ENCODE results near the gene UTP25.

DNA sequence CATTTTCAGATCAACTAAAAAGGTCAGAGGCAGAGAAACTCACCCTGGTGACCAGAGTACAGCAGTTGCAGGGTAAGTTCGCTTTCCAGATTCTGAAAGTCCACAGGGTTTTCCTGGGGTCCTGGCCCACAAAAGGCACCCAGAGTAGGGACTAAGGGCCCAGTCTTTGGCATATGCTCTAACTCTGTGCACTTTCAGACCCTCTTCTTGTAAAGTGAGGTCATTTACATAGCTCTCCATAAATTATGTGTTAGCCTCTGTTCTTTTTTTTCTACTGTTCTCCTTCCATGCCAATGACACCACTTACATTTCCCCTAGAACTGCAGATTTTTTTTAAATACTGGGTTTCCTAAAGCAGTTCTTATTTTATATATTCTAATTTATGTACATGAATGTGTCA is 49.7 kb upstream of the UTP25 start:
- TF ChIP-seq SIN3A (IDR thresholded peaks at IDR 0.05; ENCODE audit: borderline replicate concordance, insufficient read depth, low read length) (no peak), POLR2AphosphoS5 (IDR thresholded peaks at IDR 0.05; ENCODE audit: low read depth, low read length) (no peak), TAF1 (IDR thresholded peaks at IDR 0.05; ENCODE audit: borderline replicate concordance, insufficient read depth, low read length) (no peak)
- TF ChIP-seq, protein P1, sequence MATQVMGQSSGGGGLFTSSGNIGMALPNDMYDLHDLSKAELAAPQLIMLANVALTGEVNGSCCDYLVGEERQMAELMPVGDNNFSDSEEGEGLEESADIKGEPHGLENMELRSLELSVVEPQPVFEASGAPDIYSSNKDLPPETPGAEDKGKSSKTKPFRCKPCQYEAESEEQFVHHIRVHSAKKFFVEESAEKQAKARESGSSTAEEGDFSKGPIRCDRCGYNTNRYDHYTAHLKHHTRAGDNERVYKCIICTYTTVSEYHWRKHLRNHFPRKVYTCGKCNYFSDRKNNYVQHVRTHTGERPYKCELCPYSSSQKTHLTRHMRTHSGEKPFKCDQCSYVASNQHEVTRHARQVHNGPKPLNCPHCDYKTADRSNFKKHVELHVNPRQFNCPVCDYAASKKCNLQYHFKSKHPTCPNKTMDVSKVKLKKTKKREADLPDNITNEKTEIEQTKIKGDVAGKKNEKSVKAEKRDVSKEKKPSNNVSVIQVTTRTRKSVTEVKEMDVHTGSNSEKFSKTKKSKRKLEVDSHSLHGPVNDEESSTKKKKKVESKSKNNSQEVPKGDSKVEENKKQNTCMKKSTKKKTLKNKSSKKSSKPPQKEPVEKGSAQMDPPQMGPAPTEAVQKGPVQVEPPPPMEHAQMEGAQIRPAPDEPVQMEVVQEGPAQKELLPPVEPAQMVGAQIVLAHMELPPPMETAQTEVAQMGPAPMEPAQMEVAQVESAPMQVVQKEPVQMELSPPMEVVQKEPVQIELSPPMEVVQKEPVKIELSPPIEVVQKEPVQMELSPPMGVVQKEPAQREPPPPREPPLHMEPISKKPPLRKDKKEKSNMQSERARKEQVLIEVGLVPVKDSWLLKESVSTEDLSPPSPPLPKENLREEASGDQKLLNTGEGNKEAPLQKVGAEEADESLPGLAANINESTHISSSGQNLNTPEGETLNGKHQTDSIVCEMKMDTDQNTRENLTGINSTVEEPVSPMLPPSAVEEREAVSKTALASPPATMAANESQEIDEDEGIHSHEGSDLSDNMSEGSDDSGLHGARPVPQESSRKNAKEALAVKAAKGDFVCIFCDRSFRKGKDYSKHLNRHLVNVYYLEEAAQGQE (IDR thresholded peaks at IDR 0.05; ENCODE audit: insufficient read depth in 1 of 2, low read depth in 2 of 2, low read length in 2 of 2), result no peak
